ENCODE data around the gene OIP5.

OIP5 gene

DNA sequence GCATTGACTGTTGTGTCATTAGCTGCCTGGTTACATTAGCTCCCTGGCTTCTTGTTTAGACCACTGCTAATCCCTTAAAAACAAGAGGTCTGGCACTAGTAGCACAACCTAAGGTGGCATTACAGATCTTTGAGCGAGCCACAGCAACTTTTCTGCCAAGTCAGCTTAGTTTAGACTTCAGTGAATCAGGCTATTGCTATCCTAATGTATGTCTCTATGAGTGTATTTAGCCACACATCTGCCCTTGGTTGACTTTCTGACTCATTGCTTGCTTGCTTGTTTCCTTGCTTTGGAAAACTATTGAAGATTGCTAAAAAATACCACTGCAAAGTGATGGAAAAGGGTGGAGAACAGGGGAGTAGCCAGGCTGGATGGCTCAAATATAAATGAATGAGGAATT lies 51.2 kb downstream of the OIP5 start:
- TF ChIP-seq, protein P1, sequence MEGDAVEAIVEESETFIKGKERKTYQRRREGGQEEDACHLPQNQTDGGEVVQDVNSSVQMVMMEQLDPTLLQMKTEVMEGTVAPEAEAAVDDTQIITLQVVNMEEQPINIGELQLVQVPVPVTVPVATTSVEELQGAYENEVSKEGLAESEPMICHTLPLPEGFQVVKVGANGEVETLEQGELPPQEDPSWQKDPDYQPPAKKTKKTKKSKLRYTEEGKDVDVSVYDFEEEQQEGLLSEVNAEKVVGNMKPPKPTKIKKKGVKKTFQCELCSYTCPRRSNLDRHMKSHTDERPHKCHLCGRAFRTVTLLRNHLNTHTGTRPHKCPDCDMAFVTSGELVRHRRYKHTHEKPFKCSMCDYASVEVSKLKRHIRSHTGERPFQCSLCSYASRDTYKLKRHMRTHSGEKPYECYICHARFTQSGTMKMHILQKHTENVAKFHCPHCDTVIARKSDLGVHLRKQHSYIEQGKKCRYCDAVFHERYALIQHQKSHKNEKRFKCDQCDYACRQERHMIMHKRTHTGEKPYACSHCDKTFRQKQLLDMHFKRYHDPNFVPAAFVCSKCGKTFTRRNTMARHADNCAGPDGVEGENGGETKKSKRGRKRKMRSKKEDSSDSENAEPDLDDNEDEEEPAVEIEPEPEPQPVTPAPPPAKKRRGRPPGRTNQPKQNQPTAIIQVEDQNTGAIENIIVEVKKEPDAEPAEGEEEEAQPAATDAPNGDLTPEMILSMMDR (IDR thresholded peaks at IDR 0.05): no peak

- TF ChIP-seq, protein P1 (IDR thresholded peaks at IDR 0.05): no peak
These were observed 52.7 kb downstream of the OIP5 start for GRCh38 chr15:41279535-41280283.

GRCh38 chr15:41278319-41278718 lies 54.1 kb downstream of the OIP5 start:
- TF ChIP-seq, protein P1 (IDR thresholded peaks at IDR 0.05): no peak

GRCh38 chr15:41276831-41277230 lies 55.6 kb downstream of the OIP5 start:
- TF ChIP-seq, protein P1 (IDR thresholded peaks at IDR 0.05): no peak

- TF ChIP-seq, protein P1 (IDR thresholded peaks at IDR 0.05): no peak
These were observed 62.5 kb downstream of the OIP5 start for GRCh38 chr15:41269887-41270286.

DNA sequence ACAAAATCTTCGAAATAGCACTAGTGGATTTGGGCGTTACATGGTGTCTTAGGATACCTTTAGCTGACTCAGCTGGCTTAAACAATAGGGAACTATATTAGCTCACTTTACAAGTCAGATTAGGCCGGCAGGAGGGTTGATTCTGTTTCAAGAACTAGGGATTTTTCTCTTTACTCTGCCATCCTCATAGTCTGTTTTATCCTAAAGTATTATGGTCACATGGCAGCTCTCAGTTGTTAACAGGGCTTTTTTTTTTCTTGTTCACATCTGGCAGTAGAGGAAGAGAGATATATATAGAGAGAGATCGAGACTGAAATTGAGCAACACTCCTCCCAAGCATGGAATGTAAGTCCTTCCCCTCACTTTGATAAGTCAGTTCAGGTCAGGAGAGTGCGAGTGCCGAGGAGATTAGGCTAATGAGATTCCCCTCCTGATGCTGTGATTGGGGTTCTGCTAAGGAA lies 68.5 kb downstream of the OIP5 start:
- TF ChIP-seq, protein P1 (IDR thresholded peaks at IDR 0.05): no peak

DNA sequence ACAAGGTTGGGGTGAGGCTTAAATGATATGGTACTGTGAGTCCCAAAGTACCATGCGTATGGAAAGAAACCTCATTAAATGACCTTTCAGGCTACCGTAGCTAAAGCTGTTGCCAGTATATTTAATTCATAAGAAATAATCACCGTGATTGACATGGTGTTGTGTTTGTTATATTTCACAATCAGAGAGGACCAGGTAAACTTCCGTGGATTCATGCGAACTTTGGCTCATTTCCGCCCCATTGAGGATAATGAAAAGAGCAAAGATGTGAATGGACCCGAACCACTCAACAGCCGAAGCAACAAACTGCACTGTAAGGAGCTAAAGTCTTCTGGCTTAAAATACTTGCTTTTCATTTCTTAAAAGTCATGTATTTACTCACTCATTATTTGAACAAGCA lies 69.8 kb downstream of the OIP5 start:
- TF ChIP-seq, protein P1 (IDR thresholded peaks at IDR 0.05): no peak
